GM18502 (cell line): ENCODE measurements around the gene HS3ST5.

ENCODE experiments used
- ATAC-seq: cut with Tn5 transposase; IDR thresholded peaks from one replicate; pipeline ENCODE4 v1.9.1; 2021; ENCODE audit warnings: mild to moderate bottlenecking; ENCODE audit not compliant: unreplicated experiment, poor library complexity

HS3ST5 gene

DNA sequence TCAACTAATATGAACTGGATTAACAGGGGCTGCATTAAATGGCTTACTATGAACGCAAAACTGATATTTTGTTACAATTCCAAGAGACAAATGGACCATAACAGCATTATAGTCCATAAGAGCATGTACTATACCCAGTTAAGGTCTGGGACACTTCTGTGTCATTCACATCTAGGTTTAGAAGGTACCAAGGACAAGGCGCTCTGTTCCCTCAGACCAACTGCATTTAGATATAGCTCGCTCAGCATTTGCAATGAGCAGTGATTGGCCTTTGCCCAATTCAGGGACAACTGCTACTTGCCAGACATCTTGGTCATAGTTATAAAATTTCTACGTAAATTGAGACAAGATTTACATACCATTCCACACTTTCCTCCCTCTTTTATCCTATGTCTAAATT, 132.4 kb downstream of the HS3ST5 start:
- no peak for ATAC-seq

DNA sequence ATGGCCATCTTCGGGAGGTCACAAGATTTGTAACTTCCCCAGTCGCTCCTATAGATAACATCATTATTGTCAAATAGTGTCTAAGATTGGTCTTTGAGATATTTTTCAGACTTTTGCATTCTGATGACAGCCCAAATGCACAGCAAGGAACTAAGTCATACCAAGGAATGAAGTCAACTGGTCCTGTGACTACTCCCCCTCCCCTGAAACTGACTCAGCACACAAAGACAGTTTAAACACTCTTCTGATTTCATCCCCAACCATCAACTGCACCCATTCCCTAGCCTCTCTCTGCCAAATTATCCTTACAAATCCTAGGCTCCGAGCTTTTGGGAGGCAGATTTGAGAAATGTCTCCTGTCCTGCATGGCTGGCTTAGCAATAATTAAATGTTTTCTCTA, 139.4 kb downstream of the HS3ST5 start:
- no peak for ATAC-seq

DNA sequence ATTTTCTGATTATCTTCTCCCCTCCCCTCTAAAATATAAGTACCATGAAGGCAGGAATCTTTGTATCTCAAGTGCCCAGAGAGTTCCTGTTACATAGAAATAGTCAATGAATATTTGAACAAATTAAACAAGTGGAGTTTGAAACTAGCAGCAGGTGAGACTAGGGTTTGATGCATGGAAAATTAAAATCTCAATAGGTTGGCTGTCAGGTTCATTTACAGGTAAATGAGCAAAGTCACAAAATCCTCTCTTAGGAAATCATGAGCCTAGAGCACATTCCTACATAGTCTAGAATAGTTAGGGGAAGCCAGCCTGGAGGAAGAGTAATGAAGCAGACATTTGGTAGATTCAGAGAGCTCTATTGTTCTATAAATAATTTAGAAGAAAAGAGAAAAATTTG, 140.4 kb downstream of the HS3ST5 start:
- no peak for ATAC-seq

DNA sequence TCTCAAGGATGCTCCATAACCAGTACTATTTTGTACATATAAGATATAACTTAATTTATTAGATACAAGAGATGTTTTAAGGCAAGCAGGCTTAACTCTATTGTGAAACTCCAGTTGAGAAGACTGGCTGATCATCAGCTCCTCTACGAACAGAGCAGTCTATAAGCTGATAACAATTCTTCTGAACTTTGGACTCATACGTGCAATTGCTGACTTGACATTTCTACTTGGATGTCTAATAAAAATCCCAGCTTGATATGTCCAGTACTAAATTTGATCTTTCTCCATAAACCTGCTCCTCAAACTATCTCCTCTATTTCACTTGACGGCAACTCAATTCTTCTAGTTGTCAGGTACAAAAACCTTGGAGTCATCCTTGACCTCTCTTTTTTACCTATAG, 141.9 kb downstream of the HS3ST5 start:
- ATAC-seq: no peak

DNA sequence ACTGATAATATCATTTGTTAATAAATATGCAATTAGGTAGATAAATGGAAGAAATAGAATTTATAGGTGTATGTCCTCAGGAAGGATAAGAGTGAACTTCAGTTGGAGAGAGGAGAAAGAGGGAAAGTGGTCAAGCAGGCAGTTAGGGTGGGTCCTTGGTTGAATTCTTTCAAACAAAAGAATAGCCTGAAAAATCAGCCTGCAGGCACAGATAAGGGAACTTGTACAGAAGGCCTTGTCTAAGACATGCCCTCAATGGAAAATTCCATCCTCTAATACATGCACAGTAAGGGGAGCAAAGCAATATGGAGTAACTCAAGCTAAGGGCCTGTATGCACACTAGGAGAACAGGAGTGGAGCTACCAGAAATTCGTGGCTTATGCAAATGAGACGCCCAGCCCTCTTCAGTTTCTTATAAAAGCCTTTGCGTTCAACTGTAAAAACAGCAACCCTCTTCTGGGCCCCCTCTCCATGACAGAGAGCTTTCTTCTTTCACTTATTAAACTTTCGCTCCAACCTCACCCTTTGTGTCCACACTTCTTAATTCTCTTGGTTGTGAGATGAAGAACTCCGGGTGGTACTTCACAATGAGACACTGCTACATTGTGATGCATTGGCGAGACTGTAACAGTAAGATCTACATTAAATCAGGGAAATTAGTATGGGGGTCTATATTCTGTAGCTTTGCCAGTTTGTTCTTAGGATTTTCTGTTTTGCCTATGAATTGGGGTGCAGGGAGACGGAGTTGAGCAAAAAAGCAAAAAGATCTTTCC, 147.0 kb downstream of the HS3ST5 start:
- no peak for ATAC-seq

DNA sequence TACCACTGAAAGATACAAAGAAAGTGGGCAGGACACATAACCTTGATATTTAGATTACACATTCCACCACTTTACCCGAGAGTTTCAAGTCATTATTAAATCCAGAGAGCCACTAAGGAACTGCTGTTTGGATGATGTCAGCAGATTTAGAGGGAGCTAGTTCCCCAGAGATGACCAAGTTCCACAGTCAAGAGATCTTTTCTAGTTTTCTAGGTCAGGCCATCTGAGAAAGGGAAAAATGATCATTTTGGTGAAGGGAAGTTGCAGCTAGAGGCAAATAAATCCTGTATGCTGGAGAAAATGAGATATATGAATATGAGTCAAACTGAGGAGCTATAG, 147.8 kb downstream of the HS3ST5 start:
- no peak for ATAC-seq

DNA sequence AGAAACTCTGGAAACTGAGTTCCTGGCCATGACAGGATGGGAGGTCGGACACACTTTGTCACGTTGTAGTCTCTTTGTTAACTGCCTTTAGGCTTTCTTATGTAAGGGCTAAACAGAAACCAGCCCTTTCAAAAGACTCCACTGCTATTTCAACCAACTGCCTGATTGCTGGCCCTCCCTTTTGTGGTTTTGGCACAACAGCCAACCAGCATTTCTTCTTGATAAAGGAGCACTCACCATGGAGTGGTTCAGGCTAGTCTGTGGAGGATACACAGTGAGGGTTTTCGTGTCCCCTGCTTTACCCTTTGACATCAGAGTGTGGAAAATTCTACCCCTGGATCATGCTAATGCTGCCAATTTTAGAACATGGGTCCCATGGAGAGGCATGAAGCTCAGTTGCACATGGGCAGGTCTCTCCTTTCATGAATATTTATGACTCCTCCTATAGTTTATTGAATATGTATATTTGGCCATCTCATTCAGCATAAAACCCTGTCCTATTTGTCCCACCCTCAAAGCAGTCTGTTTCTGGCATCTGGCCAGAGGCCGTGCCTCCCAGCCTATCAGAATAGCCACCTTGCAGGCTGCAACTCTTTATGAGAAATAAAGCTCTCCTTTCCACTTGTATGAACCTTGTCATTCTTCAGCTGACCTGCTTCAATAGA, 148.3 kb downstream of the HS3ST5 start:
- ATAC-seq: no peak

DNA sequence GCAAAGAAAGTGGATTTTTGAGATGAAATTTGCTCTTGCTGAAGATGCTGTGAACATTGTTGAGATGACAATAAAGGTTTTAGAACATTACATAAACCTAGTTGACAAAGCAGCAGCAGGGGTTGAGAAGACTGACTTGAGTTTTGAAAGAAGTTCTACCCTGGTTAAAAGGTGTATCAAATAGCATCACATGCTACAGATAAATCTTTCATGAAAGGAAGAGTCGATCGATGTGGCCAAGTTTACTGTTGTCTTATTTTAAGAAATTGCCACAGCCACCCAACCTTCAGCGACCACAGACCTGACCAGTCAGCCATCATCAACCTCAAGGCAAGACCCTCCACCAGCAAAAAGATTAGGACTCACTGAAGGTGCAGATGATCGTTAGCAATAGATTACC, 155.3 kb downstream of the HS3ST5 start:
- ATAC-seq: no peak

DNA sequence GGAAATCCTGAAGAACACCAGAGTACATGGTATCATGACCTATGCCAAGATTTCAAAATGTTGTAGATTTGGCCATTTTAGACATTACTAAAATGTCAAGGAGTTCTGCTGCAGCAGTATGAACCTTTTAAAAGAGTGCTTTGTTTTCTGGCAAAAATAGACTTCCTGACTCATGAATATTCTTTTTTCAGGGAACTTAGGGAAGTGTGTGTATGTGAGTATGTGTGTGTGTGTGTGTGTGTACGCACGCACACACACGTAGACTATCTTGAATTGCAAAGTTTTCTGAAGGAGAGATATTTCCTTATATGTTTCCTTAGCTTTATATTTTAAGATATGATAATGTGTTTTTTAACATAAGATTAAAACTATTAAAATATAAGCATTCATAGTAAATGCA, 161.2 kb downstream of the HS3ST5 start:
- no peak for ATAC-seq

DNA sequence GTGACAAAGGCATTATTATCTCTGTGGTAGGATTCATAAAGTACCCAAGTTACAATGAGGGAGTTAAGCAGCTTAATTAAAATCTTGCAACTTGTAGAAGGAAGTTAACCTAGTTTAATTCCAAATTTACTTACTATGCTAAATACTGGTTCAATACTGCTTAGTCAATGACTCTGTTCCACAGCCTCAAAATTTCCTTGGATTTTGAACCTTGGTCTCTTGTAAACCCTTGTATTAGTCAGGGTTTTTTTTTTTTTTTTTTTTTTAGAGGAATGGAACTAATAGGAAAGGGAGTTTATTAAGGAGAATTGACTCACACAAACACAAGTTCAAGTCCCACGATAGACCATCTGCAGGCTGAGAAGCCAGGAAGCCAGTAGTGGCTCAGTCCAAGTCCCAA, 163.4 kb downstream of the HS3ST5 start:
- ATAC-seq: no peak

DNA sequence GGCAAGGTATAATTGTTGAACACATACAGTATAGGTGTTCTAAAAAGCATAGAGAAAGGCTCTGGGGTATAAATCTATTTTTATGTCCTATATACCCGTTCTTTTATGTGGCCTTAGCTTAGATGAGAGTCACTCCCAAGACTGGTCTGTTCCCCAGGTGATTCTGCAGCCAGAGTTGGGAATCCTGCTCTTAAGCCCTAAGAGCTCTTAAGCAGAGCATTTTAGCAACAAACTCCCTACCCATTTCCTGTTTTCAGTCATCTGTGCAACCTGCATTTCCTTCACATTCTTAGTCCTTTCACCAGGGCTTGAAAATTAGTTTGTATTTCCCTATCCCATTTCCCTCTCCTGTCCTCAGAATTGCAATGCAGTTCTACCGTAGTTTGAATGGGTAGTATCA, 166.1 kb downstream of the HS3ST5 start:
- ATAC-seq: no peak

DNA sequence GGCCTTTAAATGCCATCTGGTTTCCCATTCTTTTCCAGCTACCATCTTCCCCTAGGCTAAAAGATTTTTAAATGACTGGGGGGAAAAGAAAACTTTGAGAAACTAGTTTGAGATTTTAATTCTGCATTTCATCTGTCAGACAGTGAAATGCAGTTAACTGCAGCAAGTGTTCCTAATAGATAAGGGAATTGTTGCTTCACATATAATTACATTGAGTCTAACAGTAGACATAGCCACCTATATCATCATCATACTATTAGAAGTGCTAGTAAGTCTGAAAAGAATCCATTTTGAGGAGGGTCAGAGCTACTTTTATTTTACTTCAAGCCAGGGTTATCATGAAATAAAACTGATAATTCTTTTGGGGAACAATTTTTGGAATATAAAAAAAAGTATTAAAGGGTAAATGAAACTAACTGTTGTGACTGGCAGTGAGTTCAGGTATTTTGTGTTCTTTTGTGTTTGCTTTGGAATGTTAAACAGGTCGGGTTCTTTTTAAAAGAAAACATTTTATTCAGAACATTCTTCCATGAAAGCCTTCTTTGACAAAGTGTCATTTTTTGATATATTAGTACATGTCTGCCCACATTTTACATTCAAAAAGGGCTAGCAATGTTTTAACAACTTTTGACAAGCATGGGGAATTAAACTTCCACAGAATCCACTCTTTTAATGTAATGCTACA, 170.1 kb downstream of the HS3ST5 start:
- no peak for ATAC-seq

DNA sequence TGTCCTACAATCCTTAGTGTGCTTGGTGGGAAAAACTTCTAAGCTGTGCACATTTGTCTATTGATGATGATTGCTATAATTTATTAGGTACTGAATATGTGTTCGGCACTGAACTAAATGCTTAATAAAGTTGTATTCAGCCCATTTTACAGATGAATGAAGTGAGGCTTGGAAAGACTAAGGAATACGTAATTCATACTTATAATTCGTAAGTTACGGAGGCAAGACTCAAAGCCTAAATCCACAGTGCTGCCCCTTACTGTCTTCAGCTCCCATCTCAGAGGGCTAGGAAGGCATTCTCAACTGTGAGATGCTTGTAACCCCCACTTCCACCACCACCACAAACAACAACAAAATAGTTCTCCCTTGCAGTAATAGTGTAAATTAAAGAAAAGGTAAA, 171.3 kb downstream of the HS3ST5 start:
- no peak for ATAC-seq

DNA sequence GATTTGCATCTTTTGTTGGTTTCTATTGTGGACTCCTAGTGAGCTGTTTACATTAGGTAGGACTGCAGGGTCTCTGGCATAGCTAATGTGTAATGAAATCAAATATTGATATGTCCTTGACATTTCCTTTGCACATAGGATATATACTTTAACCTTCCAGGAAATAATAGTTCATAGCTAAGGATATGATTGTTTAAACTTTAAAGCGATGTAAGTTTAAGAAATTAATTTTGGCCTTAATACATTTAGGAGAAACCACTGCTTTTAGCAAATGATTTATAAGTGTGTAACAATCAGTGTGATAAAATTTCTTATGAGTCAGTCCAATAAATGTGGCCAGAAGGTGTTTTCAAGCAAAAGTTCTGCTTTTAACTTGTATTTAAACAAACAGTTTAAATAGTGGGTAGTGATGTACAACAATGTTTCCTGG, 171.8 kb downstream of the HS3ST5 start:
- ATAC-seq: no peak

DNA sequence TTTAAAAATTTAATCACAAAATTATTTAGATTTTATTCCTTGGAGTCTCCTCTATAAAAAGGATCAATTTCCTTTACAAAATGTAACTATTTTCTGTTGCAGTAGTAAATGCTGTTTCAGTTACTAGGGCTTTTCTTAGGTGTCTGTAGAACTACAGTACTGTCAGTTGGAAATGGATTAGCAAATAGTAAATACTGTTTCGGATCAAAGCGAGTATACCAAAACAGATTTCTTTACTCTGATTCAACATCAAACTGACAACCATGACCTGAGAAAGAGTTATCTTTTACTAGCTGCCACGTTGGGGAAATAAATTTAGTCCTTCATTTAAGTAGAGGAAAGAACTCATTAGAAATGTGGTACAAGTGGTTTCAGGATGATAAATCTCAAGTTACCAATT, 172.5 kb downstream of the HS3ST5 start:
- ATAC-seq: no peak

DNA sequence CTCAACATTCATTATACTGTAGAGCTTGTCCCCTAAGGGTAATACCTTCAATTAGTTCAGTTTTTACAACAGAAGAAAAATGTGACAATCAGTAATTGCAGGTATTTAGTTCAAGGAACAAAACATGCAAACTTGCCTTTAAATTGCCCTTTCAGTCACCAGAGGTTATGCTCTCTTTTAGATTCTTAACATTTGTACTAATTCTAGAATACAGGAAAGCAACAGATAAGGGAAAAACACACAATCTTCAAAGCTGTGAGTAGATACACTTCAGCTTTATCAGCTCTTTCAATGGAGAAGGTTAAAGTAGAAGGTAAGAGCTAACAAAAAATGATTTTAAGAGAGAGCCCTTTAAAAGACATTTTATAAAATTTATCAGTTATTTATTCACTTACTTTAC, 173.1 kb downstream of the HS3ST5 start:
- ATAC-seq: no peak

DNA sequence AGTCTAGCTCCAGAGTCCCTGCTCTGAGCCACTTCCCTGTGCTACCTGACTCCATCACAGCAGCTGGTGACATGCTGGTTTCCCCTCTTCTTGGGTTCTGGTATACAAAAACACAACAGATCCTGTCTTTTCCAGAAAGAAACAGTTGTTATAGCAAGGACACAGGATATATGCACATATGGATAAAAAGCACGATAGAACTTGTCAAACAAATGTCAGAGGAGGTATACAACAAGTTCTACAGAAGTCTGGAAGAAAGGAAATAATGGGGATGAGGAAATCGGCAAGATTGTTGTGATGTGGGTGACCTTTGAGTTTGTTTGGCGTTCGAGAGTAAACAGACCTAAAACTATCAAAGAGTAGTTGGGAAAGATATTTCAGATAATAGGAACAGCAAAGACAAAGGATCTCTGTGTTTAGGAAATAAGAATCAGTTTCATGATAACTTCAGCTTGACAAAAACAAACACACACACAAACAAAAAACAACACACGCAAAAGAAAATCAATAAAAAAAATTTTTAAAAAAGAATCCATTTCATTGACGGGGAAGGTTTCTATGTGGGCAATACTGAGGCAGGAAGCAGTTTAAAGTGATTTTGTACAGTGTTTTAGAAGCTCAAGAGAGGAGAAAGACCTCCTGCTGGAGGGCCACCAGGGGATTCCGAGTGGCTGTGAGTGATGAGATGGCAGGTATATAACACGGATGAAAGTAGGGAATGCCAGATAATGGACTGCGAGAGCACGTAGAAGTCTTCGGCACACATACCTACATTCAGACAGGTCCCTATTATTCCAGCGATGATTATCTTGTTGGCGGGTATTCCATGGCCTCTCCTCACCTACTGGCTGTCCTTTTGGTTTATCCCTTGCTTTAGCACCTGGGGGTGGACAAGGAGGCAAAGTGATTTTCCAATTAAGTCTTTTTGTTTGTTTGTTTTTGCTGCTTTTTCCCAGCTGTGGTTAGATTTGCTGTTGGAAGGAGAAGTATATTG, 174.9 kb downstream of the HS3ST5 start:
- ATAC-seq: no peak

DNA sequence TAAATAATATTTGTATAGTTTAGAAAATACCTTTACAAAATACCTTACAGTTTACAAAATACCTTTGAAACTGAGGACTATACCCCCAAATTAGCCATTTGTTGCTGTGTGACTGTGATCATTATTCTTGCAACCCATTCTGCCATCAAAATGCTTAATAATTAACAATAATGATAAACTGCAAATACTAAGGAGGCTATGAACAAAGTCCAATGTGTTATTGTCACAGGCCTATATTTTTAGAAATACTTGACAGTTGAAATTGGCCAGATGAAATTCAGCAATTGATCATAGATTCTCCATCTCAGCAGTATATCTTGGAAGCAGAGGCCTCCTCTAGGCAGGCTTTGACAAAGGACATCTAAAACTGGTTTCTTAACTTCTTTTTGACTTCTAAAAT, 178.6 kb downstream of the HS3ST5 start:
- ATAC-seq: no peak

DNA sequence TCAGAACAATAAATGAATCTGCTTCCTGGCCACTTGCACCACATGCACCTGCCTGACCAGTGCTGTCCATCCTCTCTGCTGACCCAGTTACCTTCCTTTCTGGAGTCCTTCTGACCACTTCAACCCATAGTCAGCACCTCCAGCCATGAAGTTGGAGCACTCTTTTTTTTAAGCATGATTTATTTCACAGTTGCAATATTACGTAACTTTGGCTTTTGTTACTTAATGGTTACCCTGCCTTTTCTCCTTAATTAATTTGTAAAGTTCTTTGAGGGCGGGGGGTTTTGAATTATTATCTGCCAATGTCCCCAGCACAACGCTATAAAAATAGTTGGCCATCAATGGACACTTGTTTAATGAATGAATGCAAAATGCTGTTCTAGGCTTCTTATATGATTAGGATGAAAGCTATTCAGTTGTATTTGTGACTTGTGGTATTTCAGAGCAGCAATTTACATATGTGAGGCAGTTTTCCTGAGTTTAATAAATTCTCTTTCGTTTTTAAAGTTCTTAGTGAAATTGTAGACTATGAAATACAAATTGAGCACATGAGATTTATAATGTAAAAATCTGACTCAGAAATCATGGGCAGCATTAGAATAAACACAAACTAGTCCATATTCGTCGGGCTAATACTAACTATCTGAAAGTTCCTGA, 180.0 kb downstream of the HS3ST5 start:
- ATAC-seq: no peak

DNA sequence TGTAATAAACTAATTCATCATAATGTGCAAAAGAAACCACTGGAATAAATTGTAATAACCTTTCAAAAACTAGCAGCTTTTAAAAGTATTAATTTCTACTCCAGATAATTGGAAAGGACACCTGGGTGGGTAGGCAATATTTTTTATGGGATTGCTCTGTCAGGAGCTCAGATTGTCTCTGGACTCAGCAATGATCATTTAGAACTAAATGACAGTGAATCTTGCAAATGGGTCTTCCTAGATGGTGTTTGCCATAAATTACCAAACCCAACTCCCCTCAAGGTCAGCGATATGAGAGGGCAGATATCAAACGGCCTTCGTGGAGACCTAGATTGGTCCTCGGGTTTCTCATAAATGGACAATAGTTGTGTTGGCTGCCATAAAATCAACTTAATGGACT, 181.9 kb downstream of the HS3ST5 start:
- ATAC-seq: no peak
